H1 (cell line): ENCODE data around the gene GALNT17. TPM values are rescaled to one million over a fixed set of nuclear protein-coding genes. Genes with fewer than 3 reads are reported as not detected.

Source experiments
- CTCF ChIA-PET: fragments of 300-600 bp; sonication (Branson Sonifier 250); formaldehyde crosslinking; loops from one replicate; lab custom pipeline; 2021; ENCODE audit not compliant: partially characterized antibody; lab: Charles Lee
- POLR2A ChIA-PET: fragments of 300-600 bp; sonication (Branson Sonifier 250); formaldehyde crosslinking; loops from one replicate; lab custom pipeline; 2021; ENCODE audit warnings: inconsistent platforms; ENCODE audit not compliant: partially characterized antibody; lab: Charles Lee
- DNase-seq, 2 experiments: peaks; one replicate each; pipeline versions ENCODE4 v3.0.0 to v3.0.0-alpha.2; 2010 to 2022; ENCODE audit warnings: low spot score in 2 of 2, low read depth in 1 of 2, mixed read lengths in 1 of 2
- FAIRE-seq: peaks from 2 replicates; lab custom pipeline; 2011; peaks lifted over from hg19 to GRCh38; lab: Jason Lieb, UNC
- H2AFZ ChIP-seq: 2 replicates; pipeline ENCODE4 v1.8.1; 2012; ENCODE audit warnings: low read length, inconsistent platforms
- H2AK5ac ChIP-seq: 2 replicates; pipeline ENCODE4 v1.6.1; 2013; ENCODE audit warnings: low read depth, low read length
- H2BK120ac ChIP-seq: replicated peaks from 2 replicates; pipeline ENCODE3; 2013; ENCODE audit warnings: low read depth, low read length, inconsistent platforms
- H2BK12ac ChIP-seq: 2 replicates; pipeline ENCODE4 v1.6.1; 2013; ENCODE audit warnings: low read depth, low read length
- H2BK15ac ChIP-seq: 2 replicates; pipeline ENCODE4 v1.6.1; 2013; ENCODE audit warnings: low read length
- H2BK20ac ChIP-seq: 2 replicates; pipeline ENCODE4 v1.6.1; 2013; ENCODE audit warnings: low read length
- H2BK5ac ChIP-seq: 2 replicates; pipeline ENCODE4 v1.6.1; 2013; ENCODE audit warnings: low read depth, low read length
- H3K14ac ChIP-seq: 2 replicates; pipeline ENCODE4 v1.6.1; 2013; ENCODE audit warnings: inconsistent platforms; ENCODE audit not compliant: insufficient read length
- H3K18ac ChIP-seq: 2 replicates; pipeline ENCODE4 v1.6.1; 2013; ENCODE audit warnings: low read length; ENCODE audit errors: extremely low read depth
- H3K23ac ChIP-seq: 2 replicates; pipeline ENCODE4 v1.6.1; 2013; ENCODE audit warnings: inconsistent platforms; ENCODE audit not compliant: insufficient read length
- H3K23me2 ChIP-seq: 2 replicates; pipeline ENCODE4 v1.6.1; 2013; ENCODE audit warnings: low read depth, low read length
- H3K27ac ChIP-seq: 2 replicates; pipeline ENCODE4 v1.6.1; 2011; ENCODE audit warnings: low read depth, low read length, inconsistent platforms
- H3K27me3 ChIP-seq, 4 experiments: replicated peaks in 1 of 4; 1 replicate in 1 of 4; 2 replicates in 3 of 4; pipeline versions ENCODE4 v1.6.1 to v1.8.1; 2011 to 2013; ENCODE audit warnings: low read length in 3 of 4, mild to moderate bottlenecking in 3 of 4, inconsistent platforms in 2 of 4, mixed read lengths in 2 of 4, moderate library complexity in 1 of 4; ENCODE audit not compliant: control insufficient read depth in 3 of 4, insufficient read depth in 3 of 4; ENCODE audit errors: extremely low read depth in 1 of 4
- H3K36me3 ChIP-seq, 4 experiments: 2 replicates each; pipeline versions ENCODE4 v1.6.1 to v1.8.1; 2011 to 2013; ENCODE audit warnings: mild to moderate bottlenecking in 4 of 4, low read length in 3 of 4, moderate library complexity in 2 of 4, control low read depth in 1 of 4, inconsistent platforms in 1 of 4; ENCODE audit not compliant: insufficient read depth in 4 of 4, control insufficient read depth in 2 of 4
- H3K4ac ChIP-seq: replicated peaks from 2 replicates; pipeline ENCODE3; 2013; ENCODE audit warnings: low read length, low read depth, mixed read lengths, inconsistent platforms; ENCODE audit not compliant: insufficient read length
- H3K4me1 ChIP-seq, 4 experiments: replicated peaks in 1 of 4; 1 replicate in 1 of 4; 2 replicates in 3 of 4; pipeline versions ENCODE4 v1.6.1 to v1.8.1; 2011 to 2013; ENCODE audit warnings: low read length in 3 of 4, inconsistent platforms in 2 of 4, mixed read lengths in 1 of 4; ENCODE audit not compliant: insufficient read depth in 4 of 4, control insufficient read depth in 3 of 4
- H3K4me2 ChIP-seq, 2 experiments: 2 replicates each; pipeline versions ENCODE4 v1.6.1 to v1.8.1; 2011 to 2013; ENCODE audit warnings: low read depth in 2 of 2, low read length in 2 of 2, control low read depth in 1 of 2, inconsistent platforms in 1 of 2, mild to moderate bottlenecking in 1 of 2; ENCODE audit not compliant: insufficient read depth in 1 of 2
- H3K4me3 ChIP-seq, 4 experiments: fragments of 200-600, 300-600 bp in 1 of 4; sonication (generic), shearing (Covaris generic), sonication (Bioruptor Twin) in 1 of 4; 2 replicates each; pipeline versions ENCODE4 v1.5.1 to v1.8.1; 2011 to 2016; ENCODE audit warnings: low read length in 4 of 4, low read depth in 3 of 4, control low read depth in 2 of 4, inconsistent platforms in 2 of 4, mild to moderate bottlenecking in 2 of 4, mixed read lengths in 1 of 4, moderate library complexity in 1 of 4; ENCODE audit not compliant: insufficient read depth in 2 of 4; ENCODE audit errors: extremely low read depth in 1 of 4
- H3K56ac ChIP-seq: replicated peaks from 2 replicates; pipeline ENCODE3; 2013; ENCODE audit warnings: low read depth, mild to moderate bottlenecking, mixed read lengths, low read length, inconsistent platforms; ENCODE audit not compliant: insufficient read length
- H3K79me1 ChIP-seq: 2 replicates; pipeline ENCODE4 v1.6.1; 2013; ENCODE audit warnings: low read depth, low read length, control low read depth
- H3K79me2 ChIP-seq, 2 experiments: 2 replicates each; pipeline versions ENCODE4 v1.6.1 to v1.8.1; 2012 to 2013; ENCODE audit warnings: low read length in 2 of 2, mild to moderate bottlenecking in 2 of 2, inconsistent platforms in 1 of 2; ENCODE audit not compliant: insufficient read depth in 2 of 2, control insufficient read depth in 1 of 2
- H3K9ac ChIP-seq, 4 experiments: replicated peaks in 1 of 4; 1 replicate in 1 of 4; 2 replicates in 3 of 4; pipeline versions ENCODE4 v1.6.1 to v1.8.1; 2011 to 2013; ENCODE audit warnings: low read depth in 3 of 4, low read length in 3 of 4, control low read depth in 2 of 4, mild to moderate bottlenecking in 2 of 4, moderate library complexity in 2 of 4, inconsistent platforms in 1 of 4; ENCODE audit errors: extremely low read depth in 1 of 4
- H3K9me3 ChIP-seq, 2 experiments: 2 replicates each; pipeline versions ENCODE4 v1.6.1 to v1.8.1; 2012 to 2013; ENCODE audit warnings: mild to moderate bottlenecking in 2 of 2, moderate library complexity in 2 of 2, control low read depth in 1 of 2, inconsistent platforms in 1 of 2, low read depth in 1 of 2, low read length in 1 of 2, mixed read lengths in 1 of 2; ENCODE audit not compliant: insufficient read depth in 2 of 2
- H4K20me1 ChIP-seq, 2 experiments: replicated peaks in 1 of 2; 2 replicates each; pipeline versions ENCODE3 to v1.8.1; 2011 to 2013; ENCODE audit warnings: inconsistent platforms in 2 of 2, low read length in 2 of 2, mild to moderate bottlenecking in 1 of 2; ENCODE audit not compliant: insufficient read depth in 2 of 2, control insufficient read depth in 1 of 2
- H4K5ac ChIP-seq: 2 replicates; pipeline ENCODE4 v1.6.1; 2013; ENCODE audit warnings: low read length, low read depth, mixed read lengths, inconsistent platforms; ENCODE audit not compliant: insufficient read length
- H4K8ac ChIP-seq: 2 replicates; pipeline ENCODE4 v1.8.0; 2013; ENCODE audit warnings: mild to moderate bottlenecking, moderate library complexity, low read length, inconsistent platforms; ENCODE audit not compliant: insufficient read depth; ENCODE audit errors: extremely low read depth
- H4K91ac ChIP-seq: replicated peaks from 2 replicates; pipeline ENCODE3; 2013; ENCODE audit warnings: low read length, mixed read lengths, inconsistent platforms; ENCODE audit not compliant: insufficient read length
- CHD1 ChIP-seq: IDR thresholded peaks from 2 replicates; pipeline ENCODE4 v1.6.1; 2012; ENCODE audit warnings: low read depth, low read length, improper control_type of control experiment
- POLR2A ChIP-seq, 2 experiments: IDR thresholded peaks; 1 replicate in 1 of 2; 2 replicates in 1 of 2; pipeline ENCODE4 v1.6.1; 2011; ENCODE audit warnings: low read depth in 2 of 2, low read length in 2 of 2, mild to moderate bottlenecking in 2 of 2; ENCODE audit errors: control extremely low read depth in 1 of 2
- RNF2 ChIP-seq: fragments of 200-900, 300-1000 bp; sonication (generic); IDR thresholded peaks from 2 replicates; pipeline ENCODE4 v1.7.1; 2016; ENCODE audit warnings: borderline replicate concordance, low read depth, mild to moderate bottlenecking, antibody characterized with exemption, low read length; ENCODE audit not compliant: poor library complexity, severe bottlenecking; ENCODE audit errors: missing control alignments
- SUZ12 ChIP-seq: fragments of 200-600 bp; sonication (generic); IDR thresholded peaks from 2 replicates; pipeline ENCODE4 v1.6.1; 2012; ENCODE audit warnings: mild to moderate bottlenecking, inconsistent platforms, low read length, moderate library complexity, mixed read lengths
- YY1 ChIP-seq: IDR thresholded peaks from 2 replicates; pipeline ENCODE4 v1.6.1; 2011; ENCODE audit warnings: low read depth, mild to moderate bottlenecking, low read length
- WGBS, 2 experiments: shearing (Covaris generic) in 1 of 2; methylation state at CpG; one replicate each; pipeline versions ENCODE4 v1.1.6 to v1.1.7; 2013 to 2015; ENCODE audit warnings: low lambda C conversion rate in 2 of 2, mixed read lengths in 2 of 2, inconsistent platforms in 1 of 2, low coverage in 1 of 2, missing lambda C conversion rate in 1 of 2; ENCODE audit not compliant: insufficient replicate concordance in 2 of 2, insufficient coverage in 1 of 2, insufficient read length in 1 of 2; ENCODE audit errors: extremely low coverage in 1 of 2, missing lambda C conversion rate in 1 of 2; 5-methylcytosine and 5-hydroxymethylcytosine counted together
- polyA plus RNA-seq, 7 experiments: library from polyadenylated mRNA; depleted of rRNA in 3 of 7; stranded (reverse) in 5 of 7; unstranded in 2 of 7; fragments of >200 nt in 5 of 7; fragments of 200-250 nt in 2 of 7; gene quantifications; 1 replicate in 5 of 7; 2 replicates in 1 of 7; 4 replicates in 1 of 7; pipeline versions ENCODE4 v1.2.1 to v1.2.3, GENCODE V29; 2011 to 2013; ENCODE audit warnings: missing spikeins in 2 of 7, mixed read lengths in 2 of 7
- total RNA-seq: library from RNA; stranded (reverse); fragmentation: NEBNext Ultra II Directional; extraction: Animal tissue kit (Norgen Biotek cat#: 25700); gene quantifications from 2 replicates; pipeline ENCODE4 v1.2.1, GENCODE V29; 2021

Gene GALNT17
- total and polyA plus RNA-seq, 2 of the 8 experiments (the other 6 are each of a cell fraction or from before 2014, with no cell fraction given) = 37.7 to 47.0 TPM

DNA sequence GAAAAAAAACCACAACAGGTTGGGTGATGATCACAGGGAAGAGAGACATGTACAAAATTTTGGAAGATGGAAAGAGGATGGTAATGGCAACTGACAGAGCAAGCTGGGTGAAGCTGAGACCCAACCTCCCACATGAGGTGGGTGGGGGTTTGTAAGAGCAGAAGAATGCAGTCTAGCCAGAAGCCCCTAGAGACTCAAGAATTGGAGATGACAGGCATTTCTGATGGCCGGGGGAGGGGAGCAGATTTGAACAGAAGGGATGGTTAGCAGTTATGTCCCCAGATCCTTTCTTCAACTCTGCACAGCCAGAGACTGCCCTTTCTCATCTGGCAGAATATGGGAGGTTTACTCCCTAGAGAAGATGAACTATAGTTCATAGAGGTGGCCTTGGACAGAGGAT is 208.0 kb downstream of the GALNT17 start:
- Histone ChIP-seq H4K5ac (no peak overlapping the region), H3K36me3 (peaks cover 0 to 13% (median 6%) of the 10 kb centered on the region in 4 experiments; a peak in 3 of 8 replicates), H3K23me2 (no peaks in the 10 kb centered on the region), H3K27ac (no peak overlapping the region), H3K18ac (no peak overlapping the region), H3K27me3 (no peaks in the 10 kb centered on the region), H3K9ac (no peak overlapping the region), H3K9me3 (peaks cover 2 to 6% of the 10 kb centered on the region in 2 experiments; a peak in 2 of 4 replicates), H3K4ac (no peak overlapping the region), H4K91ac (no peak overlapping the region), H3K4me1 (no peaks in the 10 kb centered on the region; a peak in 1 of 7 replicates), H2BK20ac (no peak overlapping the region), H4K8ac (no peak overlapping the region; the same call in 1 of the 2 replicates), H2BK5ac (no peak overlapping the region), H2AK5ac (no peak overlapping the region), H2BK120ac (no peak overlapping the region), H3K79me2 (peaks cover 0 to 31% of the 10 kb centered on the region in 2 experiments; a peak in 2 of 4 replicates), H2BK12ac (no peak overlapping the region), H3K4me2 (no peak overlapping the region), H4K20me1 (no peaks in the 10 kb centered on the region), H3K14ac (no peak overlapping the region), H3K56ac (no peak overlapping the region), H2BK15ac (no peak overlapping the region), H3K23ac (no peak overlapping the region), H2AFZ (no peak overlapping the region), H3K4me3 (no peak overlapping the region), H3K79me1 (peaks cover 5% of the 10 kb centered on the region; the same call in 1 of the 2 replicates)
- 100% methylated on average over 1 of the region's 1 CpG; no CpG with 5 or more reads in 1 of the 2 experiments for WGBS, 2 experiments
- FAIRE-seq (no peak), DNase-seq (no peak)
- TF ChIP-seq RNF2 (no peak), CHD1 (no peak), SUZ12 (no peak), YY1 (no peak), POLR2A (IDR thresholded peaks at IDR 0.05; ENCODE audit: control extremely low read depth in 1 of 2, low read depth in 2 of 2, low read length in 2 of 2) (no peak)
- ChIA-PET POLR2A (no interaction called here), CTCF (no interaction called here)
